ENCODE results near the gene PRDM11.
A peak's percentile ranks its signal among the peaks of the same experiment; 100 is the strongest.

The PRDM11 gene

DNA sequence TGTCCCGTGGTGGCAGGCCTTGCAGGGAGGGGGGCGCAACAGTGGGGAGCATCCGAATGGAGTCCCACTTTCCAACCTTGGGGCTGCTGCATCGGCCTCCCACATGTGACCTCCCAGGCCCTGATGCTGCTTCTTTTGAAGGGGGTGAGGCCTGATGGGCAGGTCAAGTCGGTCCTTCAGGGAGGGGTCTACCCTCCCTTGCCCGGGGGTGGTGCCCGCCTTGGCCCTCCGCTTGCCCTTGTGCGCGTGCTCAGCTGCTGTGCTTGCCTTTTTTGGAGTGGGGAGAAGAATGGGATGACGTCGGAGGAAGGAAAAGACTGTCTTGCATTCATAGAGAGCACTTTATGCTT, 66.9 kb downstream of the PRDM11 start:
- no peak for DNase-seq

- no peak for DNase-seq
Measured at GRCh38 chr11:45213717-45214116, 67.3 kb downstream of the PRDM11 start.

DNA sequence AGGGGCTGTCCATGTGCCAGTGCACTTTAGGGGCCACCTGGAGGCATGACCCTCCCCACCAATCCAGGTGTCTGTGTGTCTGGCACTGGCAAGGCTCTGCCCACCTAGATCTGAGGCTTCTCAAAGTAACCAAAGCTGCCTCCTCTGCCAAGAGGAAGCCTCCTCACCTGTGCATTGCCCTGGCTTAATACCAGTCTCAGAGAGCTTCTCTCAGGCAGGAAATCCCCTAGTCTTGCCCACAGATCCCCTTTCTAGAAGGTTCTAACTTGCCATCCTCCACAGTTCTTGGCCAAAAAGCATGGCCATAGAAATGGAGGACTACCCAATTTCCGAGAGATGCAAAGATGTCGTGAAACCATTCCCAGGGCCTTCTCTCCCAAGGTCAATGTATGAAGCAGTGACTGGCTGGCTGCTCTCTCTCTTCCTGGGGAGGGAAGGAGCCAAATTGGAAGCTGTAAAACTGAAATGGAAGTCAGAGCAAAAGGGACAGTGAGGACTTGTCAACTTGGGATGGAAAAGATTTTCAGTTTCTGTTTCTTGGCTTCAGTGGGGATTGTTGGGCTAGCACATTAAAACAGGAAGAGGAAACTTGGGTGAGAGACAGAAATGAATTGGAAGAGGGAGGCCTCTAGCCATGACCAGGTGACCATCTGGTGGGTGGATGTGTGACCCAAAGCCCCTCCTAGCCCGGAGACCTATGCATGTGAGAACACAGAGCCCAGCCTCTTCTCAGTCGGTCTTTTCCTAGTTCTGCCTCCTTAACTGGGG, 68.8 kb downstream of the PRDM11 start:
- no peak for DNase-seq

- no peak for DNase-seq
Measured at GRCh38 chr11:45216031-45216430, 69.6 kb downstream of the PRDM11 start.

DNA sequence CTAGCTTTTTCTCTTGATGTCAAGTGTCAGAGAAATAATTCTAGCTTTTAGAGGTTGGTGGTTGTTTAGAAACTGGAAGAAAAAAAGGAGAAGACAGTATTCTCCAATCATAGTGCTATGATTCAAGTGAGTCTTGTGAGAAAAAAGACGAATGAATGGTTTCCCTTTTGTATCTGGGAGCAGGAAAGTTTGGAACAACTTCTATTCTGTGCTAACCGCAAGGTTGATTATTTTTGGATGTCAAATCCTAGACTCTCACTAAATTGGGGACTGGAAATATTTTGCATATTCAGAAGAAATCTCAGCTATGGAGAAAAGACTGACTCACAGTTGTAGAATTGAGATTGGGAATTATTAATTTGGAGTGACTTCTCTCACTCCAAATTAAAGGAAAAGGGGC, 70.5 kb downstream of the PRDM11 start:
- no peak for DNase-seq

- DNase-seq, result no peak
Measured at GRCh38 chr11:45217991-45218390, 71.6 kb downstream of the PRDM11 start.

DNA sequence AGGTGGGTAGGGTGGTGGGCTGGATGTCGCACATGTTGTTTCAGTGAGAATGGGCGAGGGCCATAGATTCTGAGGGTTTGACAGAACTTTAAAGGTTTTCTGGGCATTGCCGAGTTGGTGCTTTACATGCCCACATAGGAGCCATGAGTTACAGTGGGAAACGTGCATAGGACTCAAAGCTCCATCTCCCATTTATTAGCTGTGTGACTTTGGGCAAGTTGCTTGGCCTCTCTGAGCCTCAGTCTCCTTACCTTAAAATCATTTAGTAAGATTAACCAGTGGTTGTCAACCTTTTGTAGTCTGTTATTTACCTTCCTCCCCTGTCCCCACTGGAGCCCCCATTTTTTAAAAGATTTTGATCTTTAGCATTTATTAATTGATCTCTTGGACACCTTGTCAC, 72.3 kb downstream of the PRDM11 start:
- DNase-seq, result no peak

GRCh38 chr11:45219411-45219810, 73.0 kb downstream of the PRDM11 start:
- no peak for DNase-seq

DNA sequence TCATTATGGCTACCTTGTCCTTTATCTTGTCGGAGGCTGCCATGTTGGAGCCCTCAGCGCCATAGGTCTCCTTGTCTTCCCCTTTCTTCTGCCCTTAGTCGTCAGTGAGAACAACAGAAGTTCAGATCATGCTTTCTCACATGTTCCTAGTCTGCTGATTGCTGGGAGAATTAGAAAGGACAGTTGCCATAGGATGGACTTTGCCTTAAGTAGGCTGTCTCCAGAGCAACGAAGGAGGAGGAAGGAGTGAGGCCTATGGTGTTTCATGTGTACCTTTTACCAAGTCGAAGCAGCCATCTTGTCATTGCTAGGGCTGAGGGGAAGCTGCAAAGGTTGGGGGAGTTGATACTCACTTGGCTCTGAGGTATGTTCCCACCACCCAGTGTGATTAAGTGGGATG, 77.1 kb downstream of the PRDM11 start:
- no peak for DNase-seq

DNA sequence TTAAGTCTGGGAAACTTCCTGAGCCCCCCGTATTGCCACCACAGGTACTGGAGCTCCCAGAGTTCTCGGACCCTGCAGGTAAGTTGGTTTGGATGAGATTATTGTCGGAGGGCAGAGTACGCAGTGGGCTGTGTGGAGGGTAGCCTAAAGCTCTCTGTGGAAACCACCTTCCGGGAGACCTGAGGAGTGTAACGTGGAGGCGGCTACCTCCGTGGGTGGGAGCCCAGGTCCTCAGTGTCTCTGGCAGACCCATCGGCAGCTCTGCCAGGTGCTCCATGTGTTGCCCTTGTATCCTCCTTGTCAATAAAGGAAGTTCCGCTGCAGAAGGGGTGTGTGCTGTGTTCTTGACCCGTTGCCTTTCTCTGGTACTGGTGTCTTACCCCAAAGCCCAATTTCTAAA, 78.3 kb downstream of the PRDM11 start:
- peak; percentile 15 for DNase-seq

- no peak for DNase-seq
Measured at GRCh38 chr11:45225277-45225676, 78.8 kb downstream of the PRDM11 start.

DNA sequence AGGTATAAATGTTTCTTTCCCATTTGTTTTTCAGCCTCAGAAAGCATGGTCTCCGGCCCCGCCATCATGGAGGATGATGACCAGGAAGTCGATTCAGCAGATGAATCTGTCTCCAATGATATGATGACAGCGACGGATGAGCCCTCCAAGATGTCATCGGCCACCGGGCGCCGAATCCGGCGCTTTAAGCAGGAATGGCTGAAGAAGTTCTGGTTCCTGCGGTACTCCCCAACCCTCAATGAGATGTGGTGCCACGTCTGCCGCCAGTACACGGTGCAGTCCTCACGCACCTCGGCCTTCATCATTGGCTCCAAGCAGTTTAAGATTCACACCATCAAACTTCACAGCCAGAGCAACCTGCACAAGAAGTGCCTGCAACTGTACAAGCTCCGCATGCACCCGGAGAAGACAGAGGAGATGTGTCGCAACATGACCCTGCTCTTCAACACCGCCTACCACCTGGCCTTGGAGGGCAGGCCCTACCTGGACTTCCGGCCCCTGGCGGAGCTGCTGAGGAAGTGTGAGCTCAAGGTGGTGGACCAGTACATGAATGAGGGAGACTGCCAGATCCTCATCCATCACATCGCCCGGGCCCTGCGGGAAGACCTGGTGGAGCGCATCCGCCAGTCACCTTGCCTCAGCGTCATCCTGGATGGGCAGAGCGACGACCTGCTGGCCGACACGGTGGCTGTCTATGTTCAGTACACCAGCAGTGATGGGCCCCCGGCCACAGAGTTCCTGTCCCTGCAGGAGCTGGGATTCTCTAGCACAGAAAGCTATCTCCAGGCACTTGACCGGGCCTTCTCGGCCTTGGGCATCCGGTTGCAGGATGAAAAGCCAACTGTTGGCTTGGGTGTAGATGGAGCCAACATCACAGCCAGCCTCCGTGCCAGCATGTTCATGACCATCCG, 79.8 kb downstream of the PRDM11 start:
- DNase-seq, result no peak

DNA sequence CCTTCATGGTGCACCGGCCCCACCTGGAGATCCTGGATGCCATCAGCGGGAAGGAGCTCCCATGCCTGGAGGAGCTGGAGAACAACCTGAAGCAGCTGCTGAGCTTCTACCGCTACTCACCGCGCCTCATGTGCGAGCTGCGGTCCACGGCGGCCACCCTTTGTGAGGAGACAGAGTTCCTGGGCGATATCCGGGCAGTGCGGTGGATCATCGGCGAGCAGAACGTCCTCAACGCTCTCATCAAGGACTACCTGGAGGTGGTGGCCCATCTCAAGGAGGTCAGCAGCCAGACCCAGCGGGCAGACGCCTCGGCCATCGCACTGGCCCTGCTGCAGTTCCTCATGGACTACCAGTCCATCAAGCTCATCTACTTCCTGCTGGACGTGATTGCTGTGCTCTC, 80.5 kb downstream of the PRDM11 start:
- DNase-seq, result no peak

GRCh38 chr11:45227836-45228235, 81.4 kb downstream of the PRDM11 start:
- DNase-seq, result peak; percentile 19

DNA sequence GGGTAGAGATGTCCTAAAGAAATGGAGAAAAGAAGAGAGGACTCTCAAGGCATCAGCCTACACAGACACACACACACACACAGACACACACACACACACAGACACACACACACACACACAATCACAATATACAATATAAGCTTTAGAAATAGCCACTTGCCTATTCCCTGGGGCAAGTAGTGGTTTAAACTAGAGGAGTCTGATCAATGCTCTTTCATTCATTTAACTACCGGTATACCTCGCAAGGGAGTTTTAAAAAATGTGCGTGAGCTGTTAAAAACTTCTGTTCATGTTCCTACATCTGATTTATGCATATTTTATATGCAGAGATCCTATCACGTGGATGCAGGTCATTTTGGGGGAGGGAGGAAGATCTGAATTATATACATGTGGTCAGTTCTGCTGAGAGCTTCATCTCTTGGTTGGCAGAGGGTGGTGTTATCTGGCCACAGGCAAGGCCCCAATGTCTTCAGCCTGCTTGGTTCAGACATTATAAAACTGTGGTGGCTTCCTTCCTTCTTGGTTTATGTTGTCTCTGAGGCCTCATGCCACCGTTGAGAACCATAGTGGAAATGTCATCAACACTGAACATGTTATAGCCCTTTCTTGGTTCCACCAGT, 83.1 kb downstream of the PRDM11 start:
- DNase-seq, result no peak

GRCh38 chr11:45232341-45233080, 86.1 kb downstream of the PRDM11 start:
- DNase-seq, result no peak

- DNase-seq, result peak; percentile 68
Measured at GRCh38 chr11:45233121-45233803, 86.8 kb downstream of the PRDM11 start.

GRCh38 chr11:45233804-45234170, 87.3 kb downstream of the PRDM11 start:
- no peak for DNase-seq

DNA sequence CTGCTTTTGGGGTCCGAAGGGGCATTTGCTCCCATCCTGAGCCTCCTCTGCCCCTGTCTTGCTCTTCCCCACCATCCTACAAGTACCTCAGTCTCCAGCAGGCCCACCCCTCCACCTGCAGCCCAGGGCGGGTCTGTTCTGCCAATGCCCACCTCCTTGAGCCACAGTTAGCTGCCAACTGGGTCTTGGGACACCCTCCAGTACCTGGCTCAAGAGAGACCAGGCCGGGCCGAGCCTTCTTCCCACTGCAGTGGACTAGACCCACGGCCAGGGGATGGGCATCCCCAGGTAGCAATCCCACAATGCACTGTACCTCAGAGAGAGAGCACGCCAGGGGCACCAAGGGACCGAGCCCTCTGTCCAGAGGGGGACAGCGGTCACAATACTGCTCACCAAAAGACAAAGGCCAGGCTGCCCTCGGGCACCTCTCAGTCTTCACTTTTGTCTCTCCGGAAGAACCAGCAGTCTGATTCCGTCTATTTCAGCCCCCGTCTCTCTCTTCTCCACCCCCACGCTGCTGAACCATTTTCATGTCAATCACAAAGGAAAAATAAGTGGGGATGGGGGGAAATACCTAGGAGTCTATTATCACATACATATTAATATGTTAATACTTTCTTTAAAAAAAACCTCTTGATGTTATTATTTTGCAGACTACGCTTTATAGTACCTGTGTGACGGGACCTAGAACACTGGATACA, 88.0 kb downstream of the PRDM11 start:
- no peak for DNase-seq

GRCh38 chr11:45237711-45238315, 91.4 kb downstream of the PRDM11 start:
- DNase-seq, result no peak

DNA sequence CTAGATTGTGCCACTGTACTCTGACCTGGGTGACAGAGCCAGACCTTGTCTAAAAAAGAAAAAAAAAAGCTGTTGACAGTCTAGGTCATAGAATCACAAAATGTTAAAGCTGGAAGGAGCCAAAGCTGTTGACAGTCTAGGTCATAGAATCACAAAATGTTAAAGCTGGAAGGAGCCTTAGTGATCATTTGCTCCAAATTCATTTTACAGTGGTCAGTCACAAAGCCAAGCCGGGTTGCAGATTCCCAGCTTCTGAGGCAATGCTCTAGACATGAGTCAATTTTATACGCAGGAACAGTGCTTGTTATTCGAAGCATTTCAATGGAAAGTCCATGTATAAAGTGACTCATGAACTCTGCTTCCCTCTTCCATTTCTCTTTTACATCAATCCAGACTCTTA, 92.3 kb downstream of the PRDM11 start:
- DNase-seq, result no peak

Measured in right forelimb (tissue), 1 donor.